NB4 (cell line): ENCODE data around the gene TMEM50A.
A peak's percentile ranks its signal among the peaks of the same experiment; 100 is the strongest.
"Not testable (repeated sequence)": the region's sequence is repeated elsewhere in the genome, so short reads cannot be mapped to it uniquely, and the experiment has no call there.

ENCODE experiments used
- MYC ChIP-seq: IDR thresholded peaks from 2 replicates; pipeline ENCODE4 v1.6.1; 2011; ENCODE audit warnings: low read depth, low read length
- POLR2A ChIP-seq: IDR thresholded peaks from 2 replicates; pipeline ENCODE4 v1.6.1; 2011; ENCODE audit warnings: mild to moderate bottlenecking; ENCODE audit not compliant: insufficient read length; ENCODE audit errors: extremely low read depth
- TF ChIP-seq, protein P1 (sequence below): IDR thresholded peaks from one replicate; pipeline ENCODE4 v1.5.1; 2012; ENCODE audit warnings: low read depth, low read length
- TF ChIP-seq, protein P2 (sequence below): IDR thresholded peaks from 2 replicates; pipeline ENCODE4 v1.6.1; 2011; ENCODE audit warnings: low read depth, low read length

DNA sequence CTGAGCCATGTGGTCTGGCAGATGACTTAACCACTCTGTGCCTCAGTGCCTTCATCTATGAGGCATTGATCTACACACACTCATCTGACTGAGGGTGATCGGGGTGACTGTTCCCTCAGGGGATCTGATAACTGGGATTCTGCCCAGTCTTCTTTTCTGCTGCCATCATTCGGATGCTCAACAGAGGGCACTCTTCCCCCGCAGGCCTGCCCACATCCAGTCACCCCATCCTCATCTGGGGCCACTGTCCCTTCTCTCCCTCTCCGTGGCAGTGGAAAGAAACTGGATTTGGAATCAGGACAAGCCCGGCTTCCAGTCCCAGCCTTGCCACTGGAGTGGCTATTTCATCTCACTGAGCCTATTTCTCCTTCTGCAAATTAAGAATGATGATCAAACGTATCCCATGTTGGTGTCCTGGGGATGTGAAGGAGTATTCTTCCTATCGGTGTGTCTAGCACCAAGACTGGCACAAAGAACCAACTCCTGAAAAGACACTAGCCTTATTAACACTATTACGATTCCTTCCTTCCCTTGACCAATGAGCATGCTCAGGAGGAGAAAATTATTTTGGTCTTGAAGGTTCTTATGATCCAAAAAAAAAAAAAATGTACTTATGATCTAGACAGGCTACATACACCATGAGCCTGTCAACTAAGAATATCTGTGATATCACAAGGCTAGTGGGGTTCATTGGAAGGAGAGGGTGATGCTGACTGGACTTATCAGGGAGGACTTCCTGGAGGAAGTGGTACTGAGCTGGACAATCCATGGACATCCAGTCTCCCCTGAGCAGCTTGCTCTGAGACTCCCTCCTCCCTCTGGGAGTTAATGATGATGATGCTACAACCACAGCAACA lies 65.0 kb downstream of the TMEM50A start:
- TF ChIP-seq, protein P1, sequence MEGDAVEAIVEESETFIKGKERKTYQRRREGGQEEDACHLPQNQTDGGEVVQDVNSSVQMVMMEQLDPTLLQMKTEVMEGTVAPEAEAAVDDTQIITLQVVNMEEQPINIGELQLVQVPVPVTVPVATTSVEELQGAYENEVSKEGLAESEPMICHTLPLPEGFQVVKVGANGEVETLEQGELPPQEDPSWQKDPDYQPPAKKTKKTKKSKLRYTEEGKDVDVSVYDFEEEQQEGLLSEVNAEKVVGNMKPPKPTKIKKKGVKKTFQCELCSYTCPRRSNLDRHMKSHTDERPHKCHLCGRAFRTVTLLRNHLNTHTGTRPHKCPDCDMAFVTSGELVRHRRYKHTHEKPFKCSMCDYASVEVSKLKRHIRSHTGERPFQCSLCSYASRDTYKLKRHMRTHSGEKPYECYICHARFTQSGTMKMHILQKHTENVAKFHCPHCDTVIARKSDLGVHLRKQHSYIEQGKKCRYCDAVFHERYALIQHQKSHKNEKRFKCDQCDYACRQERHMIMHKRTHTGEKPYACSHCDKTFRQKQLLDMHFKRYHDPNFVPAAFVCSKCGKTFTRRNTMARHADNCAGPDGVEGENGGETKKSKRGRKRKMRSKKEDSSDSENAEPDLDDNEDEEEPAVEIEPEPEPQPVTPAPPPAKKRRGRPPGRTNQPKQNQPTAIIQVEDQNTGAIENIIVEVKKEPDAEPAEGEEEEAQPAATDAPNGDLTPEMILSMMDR, result peak; percentile 12
- TF ChIP-seq, protein P2, sequence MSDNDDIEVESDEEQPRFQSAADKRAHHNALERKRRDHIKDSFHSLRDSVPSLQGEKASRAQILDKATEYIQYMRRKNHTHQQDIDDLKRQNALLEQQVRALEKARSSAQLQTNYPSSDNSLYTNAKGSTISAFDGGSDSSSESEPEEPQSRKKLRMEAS, result not testable (repeated sequence)
- not testable (repeated sequence) for TF ChIP-seq POLR2A, MYC
